SK-N-SH treated with all-trans-retinoic acid at 6 μM for 48 hours (cell line): ENCODE measurements around the gene SHANK1.
A peak's percentile ranks its signal among the peaks of the same experiment; 100 is the strongest.

Source experiments
- ATAC-seq: fragments of 200-7000 bp; cut with Tn5 transposase; 3 replicates; pipeline ENCODE4 v1.9.1; 2020; ENCODE audit warnings: mild to moderate bottlenecking, moderate library complexity
- ARNTL ChIP-seq: fragments of 450-650 bp; formaldehyde crosslinking; IDR thresholded peaks from 2 replicates; pipeline ENCODE4 v1.5.0; 2020; ENCODE audit warnings: low read depth, mild to moderate bottlenecking, moderate library complexity, borderline replicate concordance
- BACH2 ChIP-seq: fragments of 250-450 bp; sonication (Bioruptor Pico); IDR thresholded peaks from 2 replicates; pipeline ENCODE4 v1.9.0; 2021; ENCODE audit warnings: mild to moderate bottlenecking, borderline replicate concordance
- CSRNP3 ChIP-seq: fragments of 250-450 bp; sonication (Bioruptor Pico); IDR thresholded peaks from 2 replicates; pipeline ENCODE4 v1.5.1; 2021; ENCODE audit warnings: mild to moderate bottlenecking, moderate library complexity
- ESRRG ChIP-seq: fragments of 250-450 bp; sonication (Bioruptor Pico); IDR thresholded peaks from 2 replicates; pipeline ENCODE4 v1.6.1; 2021; ENCODE audit warnings: mild to moderate bottlenecking
- GLIS3 ChIP-seq: fragments of 250-450 bp; sonication (Bioruptor Pico); IDR thresholded peaks from 2 replicates; pipeline ENCODE4 v1.5.0; 2020; ENCODE audit warnings: mild to moderate bottlenecking, moderate library complexity
- OSR1 ChIP-seq: fragments of 250-450 bp; sonication (Bioruptor Pico); IDR thresholded peaks from 2 replicates; pipeline ENCODE4 v1.8.0; 2022; ENCODE audit warnings: moderate library complexity, mild to moderate bottlenecking, inconsistent platforms
- POU6F1 ChIP-seq: fragments of 250-450 bp; sonication (Bioruptor Pico); IDR thresholded peaks from 2 replicates; pipeline ENCODE4 v1.8.0; 2021; ENCODE audit warnings: low read depth, mild to moderate bottlenecking, moderate library complexity, borderline replicate concordance
- PPARA ChIP-seq: fragments of 250-450 bp; sonication (Bioruptor Pico); IDR thresholded peaks from 2 replicates; pipeline ENCODE4 v1.5.0; 2020; ENCODE audit warnings: mild to moderate bottlenecking, borderline replicate concordance
- RARB ChIP-seq: fragments of 250-450 bp; sonication (Bioruptor Pico); IDR thresholded peaks from 2 replicates; pipeline ENCODE4 v1.8.0; 2021; ENCODE audit warnings: mild to moderate bottlenecking, moderate library complexity
- SNAI2 ChIP-seq: fragments of 250-450 bp; sonication (Bioruptor Pico); IDR thresholded peaks from 2 replicates; pipeline ENCODE4 v1.5.0; 2020; ENCODE audit warnings: mild to moderate bottlenecking, moderate library complexity
- TCF4 ChIP-seq: fragments of 250-450 bp; sonication (Bioruptor Pico); IDR thresholded peaks from 2 replicates; pipeline ENCODE4 v1.8.0; 2021; ENCODE audit warnings: mild to moderate bottlenecking, moderate library complexity, borderline replicate concordance
- TOX ChIP-seq: fragments of 250-450 bp; sonication (Bioruptor Pico); IDR thresholded peaks from 2 replicates; pipeline ENCODE4 v1.8.0; 2021; ENCODE audit warnings: mild to moderate bottlenecking, moderate library complexity, borderline replicate concordance
- ZC3H10 ChIP-seq: fragments of 250-450 bp; sonication (Bioruptor Pico); IDR thresholded peaks from 2 replicates; pipeline ENCODE4 v1.5.1; 2021; ENCODE audit warnings: mild to moderate bottlenecking, moderate library complexity
- ZFP30 ChIP-seq: fragments of 450-650 bp; formaldehyde crosslinking; IDR thresholded peaks from 2 replicates; pipeline ENCODE4 v1.5.0; 2022; ENCODE audit warnings: mild to moderate bottlenecking, moderate library complexity
- ZNF565 ChIP-seq: fragments of 450-650 bp; formaldehyde crosslinking; conservative IDR thresholded peaks from 2 replicates; pipeline ENCODE4 v1.5.0; 2020; ENCODE audit warnings: low read depth, mild to moderate bottlenecking, moderate library complexity
- ZNF70 ChIP-seq: fragments of 450-650 bp; formaldehyde crosslinking; IDR thresholded peaks from 2 replicates; pipeline ENCODE4 v1.5.0; 2020; ENCODE audit warnings: mild to moderate bottlenecking, moderate library complexity
- ZNF8 ChIP-seq: fragments of 450-650 bp; formaldehyde crosslinking; IDR thresholded peaks from 2 replicates; pipeline ENCODE4 v1.5.0; 2020; ENCODE audit warnings: mild to moderate bottlenecking, moderate library complexity
- TF ChIP-seq, protein P1 (sequence below): fragments of 250-450 bp; sonication (Bioruptor Pico); IDR thresholded peaks from 2 replicates; pipeline ENCODE4 v1.8.0; 2020; ENCODE audit warnings: mild to moderate bottlenecking, moderate library complexity, borderline replicate concordance
- TF ChIP-seq, protein P2 (sequence below): fragments of 250-450 bp; sonication (Bioruptor Pico); IDR thresholded peaks from 2 replicates; pipeline ENCODE4 v1.5.0; 2020; ENCODE audit warnings: mild to moderate bottlenecking, moderate library complexity

Gene SHANK1

DNA sequence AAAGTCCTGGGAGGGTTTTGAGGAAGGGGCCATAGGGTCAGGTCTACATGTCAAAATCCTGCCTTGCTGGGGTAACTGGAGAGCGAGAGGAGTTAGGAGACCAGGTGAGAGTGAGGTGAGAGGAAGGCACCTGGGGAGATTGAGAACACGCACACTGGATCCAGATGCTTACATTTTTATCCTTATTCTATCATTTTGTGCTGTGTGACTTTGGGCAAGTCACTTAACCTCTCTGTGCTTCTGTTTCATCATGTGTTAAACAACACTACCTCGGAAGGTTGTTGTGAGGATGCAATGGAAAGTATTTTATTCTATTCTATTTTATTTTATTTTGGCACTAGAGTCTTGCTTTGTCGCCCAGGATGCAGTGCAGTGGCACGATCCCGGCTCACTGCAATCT is 66.9 kb downstream of the SHANK1 start:
- TF ChIP-seq TCF4 (CRISPR knock-in tag) (no peak), ZFP30 (CRISPR knock-in tag) (no peak), PPARA (CRISPR knock-in tag) (no peak), RARB (CRISPR knock-in tag) (no peak), SNAI2 (CRISPR knock-in tag) (no peak), ZNF565 (no peak), GLIS3 (CRISPR knock-in tag) (no peak), ZNF8 (CRISPR knock-in tag) (no peak), TOX (CRISPR knock-in tag) (no peak), POU6F1 (CRISPR knock-in tag) (no peak), CSRNP3 (CRISPR knock-in tag) (no peak), BACH2 (CRISPR knock-in tag) (no peak), ESRRG (no peak), ZNF70 (CRISPR knock-in tag) (no peak), OSR1 (no peak), ARNTL (CRISPR knock-in tag) (no peak)
- TF ChIP-seq, protein P1, sequence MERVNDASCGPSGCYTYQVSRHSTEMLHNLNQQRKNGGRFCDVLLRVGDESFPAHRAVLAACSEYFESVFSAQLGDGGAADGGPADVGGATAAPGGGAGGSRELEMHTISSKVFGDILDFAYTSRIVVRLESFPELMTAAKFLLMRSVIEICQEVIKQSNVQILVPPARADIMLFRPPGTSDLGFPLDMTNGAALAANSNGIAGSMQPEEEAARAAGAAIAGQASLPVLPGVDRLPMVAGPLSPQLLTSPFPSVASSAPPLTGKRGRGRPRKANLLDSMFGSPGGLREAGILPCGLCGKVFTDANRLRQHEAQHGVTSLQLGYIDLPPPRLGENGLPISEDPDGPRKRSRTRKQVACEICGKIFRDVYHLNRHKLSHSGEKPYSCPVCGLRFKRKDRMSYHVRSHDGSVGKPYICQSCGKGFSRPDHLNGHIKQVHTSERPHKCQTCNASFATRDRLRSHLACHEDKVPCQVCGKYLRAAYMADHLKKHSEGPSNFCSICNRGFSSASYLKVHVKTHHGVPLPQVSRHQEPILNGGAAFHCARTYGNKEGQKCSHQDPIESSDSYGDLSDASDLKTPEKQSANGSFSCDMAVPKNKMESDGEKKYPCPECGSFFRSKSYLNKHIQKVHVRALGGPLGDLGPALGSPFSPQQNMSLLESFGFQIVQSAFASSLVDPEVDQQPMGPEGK (CRISPR knock-in tag) = no peak
- TF ChIP-seq, protein P2, sequence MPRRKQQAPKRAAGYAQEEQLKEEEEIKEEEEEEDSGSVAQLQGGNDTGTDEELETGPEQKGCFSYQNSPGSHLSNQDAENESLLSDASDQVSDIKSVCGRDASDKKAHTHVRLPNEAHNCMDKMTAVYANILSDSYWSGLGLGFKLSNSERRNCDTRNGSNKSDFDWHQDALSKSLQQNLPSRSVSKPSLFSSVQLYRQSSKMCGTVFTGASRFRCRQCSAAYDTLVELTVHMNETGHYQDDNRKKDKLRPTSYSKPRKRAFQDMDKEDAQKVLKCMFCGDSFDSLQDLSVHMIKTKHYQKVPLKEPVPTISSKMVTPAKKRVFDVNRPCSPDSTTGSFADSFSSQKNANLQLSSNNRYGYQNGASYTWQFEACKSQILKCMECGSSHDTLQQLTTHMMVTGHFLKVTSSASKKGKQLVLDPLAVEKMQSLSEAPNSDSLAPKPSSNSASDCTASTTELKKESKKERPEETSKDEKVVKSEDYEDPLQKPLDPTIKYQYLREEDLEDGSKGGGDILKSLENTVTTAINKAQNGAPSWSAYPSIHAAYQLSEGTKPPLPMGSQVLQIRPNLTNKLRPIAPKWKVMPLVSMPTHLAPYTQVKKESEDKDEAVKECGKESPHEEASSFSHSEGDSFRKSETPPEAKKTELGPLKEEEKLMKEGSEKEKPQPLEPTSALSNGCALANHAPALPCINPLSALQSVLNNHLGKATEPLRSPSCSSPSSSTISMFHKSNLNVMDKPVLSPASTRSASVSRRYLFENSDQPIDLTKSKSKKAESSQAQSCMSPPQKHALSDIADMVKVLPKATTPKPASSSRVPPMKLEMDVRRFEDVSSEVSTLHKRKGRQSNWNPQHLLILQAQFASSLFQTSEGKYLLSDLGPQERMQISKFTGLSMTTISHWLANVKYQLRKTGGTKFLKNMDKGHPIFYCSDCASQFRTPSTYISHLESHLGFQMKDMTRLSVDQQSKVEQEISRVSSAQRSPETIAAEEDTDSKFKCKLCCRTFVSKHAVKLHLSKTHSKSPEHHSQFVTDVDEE (CRISPR knock-in tag) = no peak
- ATAC-seq = no peak

- TF ChIP-seq TOX (CRISPR knock-in tag) (no peak), ZNF565 (no peak)
- TF ChIP-seq, all 23 proteins: peak for 0
- no peak for ATAC-seq
These were observed 68.4 kb downstream of the SHANK1 start for GRCh38 chr19:50651174-50651573.

DNA sequence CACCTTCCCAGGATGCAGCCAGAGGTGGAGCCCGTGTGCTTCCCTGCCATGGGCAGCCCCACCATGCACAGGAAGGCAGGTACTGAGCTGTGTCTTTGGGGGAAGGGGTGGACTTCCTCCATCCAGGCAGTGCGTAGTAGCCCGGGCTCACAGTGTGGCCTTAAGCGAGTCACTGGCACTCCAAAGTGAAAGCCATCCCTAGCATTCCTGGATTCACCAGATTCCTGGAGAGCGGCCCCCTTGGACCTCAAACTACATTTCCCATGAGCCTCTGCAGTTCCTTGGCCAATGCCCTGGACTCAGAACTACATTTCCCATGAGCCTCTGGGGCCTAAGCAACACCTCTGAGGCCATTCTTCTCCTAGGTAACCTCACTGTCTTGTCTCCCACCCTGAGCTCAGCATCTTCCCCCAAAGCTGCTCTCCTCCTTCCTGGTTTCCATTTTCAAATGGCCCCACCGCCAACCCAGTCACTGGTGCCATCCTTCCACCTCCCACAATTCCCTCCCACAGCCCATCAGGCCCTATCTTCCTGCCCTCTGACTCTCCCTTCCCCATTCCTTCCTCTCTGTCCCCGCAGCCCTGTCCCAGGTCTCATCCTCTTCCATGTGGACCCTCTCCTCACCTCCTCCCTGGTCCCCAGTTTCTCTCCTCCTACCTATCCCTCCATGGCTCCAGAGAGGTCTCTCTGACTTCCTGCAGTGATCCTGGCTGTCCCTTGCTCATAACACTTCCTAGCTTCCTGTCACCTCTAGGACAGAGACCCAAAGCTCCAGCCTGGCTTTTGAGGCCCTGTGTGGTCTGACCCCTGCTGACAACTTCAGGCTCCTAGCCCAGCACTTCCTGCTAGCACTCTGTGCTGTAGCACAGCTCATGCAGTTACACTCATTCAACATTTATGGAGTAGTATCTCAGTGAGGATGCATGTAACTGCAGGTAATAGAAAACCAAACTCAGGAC is 69.9 kb downstream of the SHANK1 start, which contains the start of gene C19orf81:
C19orf81 (plus strand) TSS at position 13 of the 959 bp plus-strand sequence; CDS start at position 13, 0 bp downstream.
- peak; percentile 74 for ATAC-seq
- TF ChIP-seq ZNF565 = no peak
- no peak for TF ChIP-seq ZNF8 (CRISPR knock-in tag)
- TF ChIP-seq ARNTL (CRISPR knock-in tag) = no peak
- no peak for TF ChIP-seq RARB (CRISPR knock-in tag)
- TF ChIP-seq ZC3H10 (CRISPR knock-in tag) = no peak
- TF ChIP-seq PPARA (CRISPR knock-in tag) = no peak
- no peak for TF ChIP-seq ZNF70 (CRISPR knock-in tag)

DNA sequence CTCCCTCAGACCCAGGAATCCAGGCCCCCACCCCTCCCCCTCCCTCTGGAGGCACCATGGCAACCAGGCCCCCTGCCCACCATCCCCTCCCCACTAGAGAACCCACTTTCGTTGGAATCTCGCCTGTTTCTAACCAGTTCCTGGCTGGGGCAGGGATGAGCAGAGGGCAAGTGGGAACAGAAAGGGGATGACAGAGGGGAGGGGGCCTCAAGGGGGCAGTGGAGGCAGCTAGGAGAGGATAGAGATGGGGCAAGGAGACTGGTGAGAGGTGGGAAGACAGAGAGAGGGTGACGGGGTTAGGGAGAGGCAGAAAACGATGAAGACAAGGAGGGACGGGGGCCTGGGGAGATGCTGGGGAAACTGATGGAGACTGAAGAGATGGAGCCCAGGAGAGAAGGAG is 70.9 kb downstream of the SHANK1 start:
- no peak for ATAC-seq
- TF ChIP-seq OSR1 = no peak
